Astrocyte (in vitro differentiated cells and primary cell): ENCODE results near the gene PRIM2. TPM values are rescaled to one million over a fixed set of nuclear protein-coding genes. Genes with fewer than 3 reads are reported as not detected.
"Not testable (repeated sequence)": the region's sequence is repeated elsewhere in the genome, so short reads cannot be mapped to it uniquely, and the experiment has no call there.

Experiments
- DNase-seq: peaks from one replicate; pipeline ENCODE4 v3.0.0-alpha.2; 2010; ENCODE audit warnings: low read depth
- FAIRE-seq: peaks from 2 replicates; lab custom pipeline; 2011; peaks lifted over from hg19 to GRCh38; lab: Jason Lieb, UNC
- H2AFZ ChIP-seq: 2 replicates; pipeline ENCODE4 v1.6.0; 2012; ENCODE audit warnings: low read depth, low read length, inconsistent platforms
- H3K27ac ChIP-seq: 2 replicates; pipeline ENCODE4 v1.5.1; 2011; ENCODE audit warnings: low read depth, low read length, inconsistent platforms
- H3K27me3 ChIP-seq: 2 replicates; pipeline ENCODE4 v1.6.0; 2011; ENCODE audit warnings: low read length, inconsistent platforms; ENCODE audit not compliant: insufficient read depth
- H3K36me3 ChIP-seq: 2 replicates; pipeline ENCODE4 v1.5.1; 2011; ENCODE audit warnings: low read length, inconsistent platforms; ENCODE audit not compliant: insufficient read depth
- H3K4me1 ChIP-seq: 2 replicates; pipeline ENCODE4 v1.5.1; 2011; ENCODE audit warnings: low read length, inconsistent platforms; ENCODE audit not compliant: insufficient read depth
- H3K4me2 ChIP-seq: 2 replicates; pipeline ENCODE4 v1.6.0; 2012; ENCODE audit warnings: low read length, inconsistent platforms
- H3K4me3 ChIP-seq: 2 replicates; pipeline ENCODE4 v1.5.1; 2011; ENCODE audit warnings: low read depth, mild to moderate bottlenecking, low read length, inconsistent platforms; ENCODE audit not compliant: insufficient read depth
- H3K79me2 ChIP-seq: 2 replicates; pipeline ENCODE4 v1.6.0; 2012; ENCODE audit warnings: mild to moderate bottlenecking, low read length, inconsistent platforms; ENCODE audit not compliant: insufficient read depth
- H3K9ac ChIP-seq: 2 replicates; pipeline ENCODE4 v1.6.0; 2012; ENCODE audit warnings: mild to moderate bottlenecking, low read length, inconsistent platforms
- H3K9me3 ChIP-seq: 2 replicates; pipeline ENCODE4 v1.5.1; 2012; ENCODE audit warnings: low read depth, mild to moderate bottlenecking, low read length, inconsistent platforms; ENCODE audit not compliant: insufficient read depth
- H4K20me1 ChIP-seq: 2 replicates; pipeline ENCODE4 v1.6.0; 2012; ENCODE audit warnings: low read length, inconsistent platforms; ENCODE audit not compliant: insufficient read depth
- H3K27ac Mint-ChIP-seq: one replicate; pipeline ENCODE4 v1.8.0; 2021; ENCODE audit warnings: mild to moderate bottlenecking, mixed read lengths; ENCODE audit not compliant: unreplicated experiment
- H3K27me3 Mint-ChIP-seq: one replicate; pipeline ENCODE4 v1.8.0; 2021; ENCODE audit warnings: low read depth, mixed read lengths; ENCODE audit not compliant: unreplicated experiment
- H3K36me3 Mint-ChIP-seq: one replicate; pipeline ENCODE4 v1.8.0; 2021; ENCODE audit warnings: low read depth, mixed read lengths; ENCODE audit not compliant: unreplicated experiment
- H3K4me1 Mint-ChIP-seq: one replicate; pipeline ENCODE4 v1.8.0; 2021; ENCODE audit warnings: low read depth, mixed read lengths; ENCODE audit not compliant: unreplicated experiment
- H3K4me3 Mint-ChIP-seq: one replicate; pipeline ENCODE4 v1.8.0; 2021; ENCODE audit warnings: mild to moderate bottlenecking, moderate library complexity, mixed read lengths; ENCODE audit not compliant: unreplicated experiment
- H3K9me3 Mint-ChIP-seq: one replicate; pipeline ENCODE4 v1.8.0; 2021; ENCODE audit warnings: mild to moderate bottlenecking, mixed read lengths; ENCODE audit not compliant: unreplicated experiment
- CTCF ChIP-seq: IDR thresholded peaks from 2 replicates; pipeline ENCODE4 v1.5.1; 2011; ENCODE audit warnings: low read depth, mild to moderate bottlenecking, inconsistent platforms, low read length, moderate library complexity; ENCODE audit not compliant: insufficient read depth
- EZH2 ChIP-seq: IDR thresholded peaks from 2 replicates; pipeline ENCODE4 v1.6.1; 2012; ENCODE audit warnings: mild to moderate bottlenecking, low read length, inconsistent platforms; ENCODE audit not compliant: insufficient read depth
- total RNA-seq: library from RNA; stranded (reverse); gene quantifications from 2 replicates; pipeline ENCODE4 v1.2.1, GENCODE V29; 2021

The PRIM2 gene
- total RNA-seq, 1 donor from 2014 or later, result 11.9 TPM

- Mint-ChIP-seq H3K36me3 (no peaks in the 10 kb centered on the region), H3K9me3 (peaks cover 4% of the 10 kb centered on the region), H3K27me3 (peaks cover 2% of the 10 kb centered on the region), H3K4me3 (no peak overlapping the region), H3K27ac (no peak overlapping the region), H3K4me1 (peaks cover 3% of the 10 kb centered on the region)
- TF ChIP-seq EZH2, result no peak
- H3K36me3 ChIP-seq, result no peaks in the 10 kb centered on the region
- no peaks in the 10 kb centered on the region for H4K20me1 ChIP-seq
- H2AFZ ChIP-seq, result no peak overlapping the region
- DNase-seq (no peak), FAIRE-seq (no peak)
- H3K9ac ChIP-seq, result no peak overlapping the region
- H3K4me1 ChIP-seq, result peaks cover 3% of the 10 kb centered on the region
- H3K27me3 ChIP-seq, result no peaks in the 10 kb centered on the region
- peaks cover 2% of the 10 kb centered on the region for H3K9me3 ChIP-seq
- H3K27ac ChIP-seq, result no peak overlapping the region
- no peak overlapping the region for H3K4me3 ChIP-seq
- H3K4me2 ChIP-seq, result no peak overlapping the region
- H3K79me2 ChIP-seq, result no peaks in the 10 kb centered on the region
These were observed 11.2 kb upstream of the PRIM2 start for GRCh38 chr6:57306273-57306672.

- Mint-ChIP-seq H3K9me3 (peaks cover 4% of the 10 kb centered on the region), H3K36me3 (no peaks in the 10 kb centered on the region), H3K27me3 (peaks cover 2% of the 10 kb centered on the region), H3K4me3 (no peak overlapping the region), H3K4me1 (peaks cover 3% of the 10 kb centered on the region), H3K27ac (no peak overlapping the region)
- no peak overlapping the region for H3K4me2 ChIP-seq
- H3K9ac ChIP-seq, result no peak overlapping the region
- no peaks in the 10 kb centered on the region for H3K79me2 ChIP-seq
- H3K9me3 ChIP-seq, result peaks cover 2% of the 10 kb centered on the region
- no peak overlapping the region for H2AFZ ChIP-seq
- DNase-seq (peak; percentile 34), FAIRE-seq (no peak)
- TF ChIP-seq CTCF (no peak), EZH2 (no peak)
- H4K20me1 ChIP-seq, result no peaks in the 10 kb centered on the region
- peaks cover 5% of the 10 kb centered on the region for H3K4me1 ChIP-seq
- H3K36me3 ChIP-seq, result no peaks in the 10 kb centered on the region
- H3K4me3 ChIP-seq, result no peak overlapping the region
- H3K27ac ChIP-seq, result no peak overlapping the region
- no peaks in the 10 kb centered on the region for H3K27me3 ChIP-seq
These were observed 9.6 kb upstream of the PRIM2 start for GRCh38 chr6:57307850-57308249.

DNA sequence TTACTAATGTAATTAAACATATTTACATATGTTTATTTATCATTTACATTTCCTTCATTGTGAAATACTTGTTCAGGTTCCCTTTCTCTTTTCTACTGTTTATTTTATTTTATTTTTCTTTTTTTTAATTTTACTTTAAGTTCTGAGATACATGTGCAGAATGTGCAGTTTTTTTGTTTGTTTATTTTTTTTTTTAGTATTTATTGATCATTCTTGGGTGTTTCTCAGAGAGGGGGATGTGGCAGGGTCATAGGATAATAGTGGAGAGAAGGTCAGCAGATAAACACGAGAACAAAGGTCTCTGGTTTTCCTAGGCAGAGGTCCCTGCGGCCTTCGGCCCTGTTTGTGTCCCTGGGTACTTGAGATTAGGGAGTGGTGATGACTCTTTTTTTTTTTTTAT lies 8.7 kb upstream of the PRIM2 start:
- not testable (repeated sequence) for H3K9me3 Mint-ChIP-seq, DNase-seq, H3K27me3 ChIP-seq, H3K36me3 Mint-ChIP-seq, H3K27ac ChIP-seq, H3K9me3 ChIP-seq, H4K20me1 ChIP-seq, H3K4me3 ChIP-seq, H3K36me3 ChIP-seq, H3K27me3 Mint-ChIP-seq, H3K4me3 Mint-ChIP-seq, FAIRE-seq, H3K79me2 ChIP-seq, H3K27ac Mint-ChIP-seq, H2AFZ ChIP-seq, H3K4me2 ChIP-seq, H3K9ac ChIP-seq
- H3K4me1 ChIP-seq, result peaks cover 14% of the 10 kb centered on the region
- H3K4me1 Mint-ChIP-seq, result peaks cover 11% of the 10 kb centered on the region

DNA sequence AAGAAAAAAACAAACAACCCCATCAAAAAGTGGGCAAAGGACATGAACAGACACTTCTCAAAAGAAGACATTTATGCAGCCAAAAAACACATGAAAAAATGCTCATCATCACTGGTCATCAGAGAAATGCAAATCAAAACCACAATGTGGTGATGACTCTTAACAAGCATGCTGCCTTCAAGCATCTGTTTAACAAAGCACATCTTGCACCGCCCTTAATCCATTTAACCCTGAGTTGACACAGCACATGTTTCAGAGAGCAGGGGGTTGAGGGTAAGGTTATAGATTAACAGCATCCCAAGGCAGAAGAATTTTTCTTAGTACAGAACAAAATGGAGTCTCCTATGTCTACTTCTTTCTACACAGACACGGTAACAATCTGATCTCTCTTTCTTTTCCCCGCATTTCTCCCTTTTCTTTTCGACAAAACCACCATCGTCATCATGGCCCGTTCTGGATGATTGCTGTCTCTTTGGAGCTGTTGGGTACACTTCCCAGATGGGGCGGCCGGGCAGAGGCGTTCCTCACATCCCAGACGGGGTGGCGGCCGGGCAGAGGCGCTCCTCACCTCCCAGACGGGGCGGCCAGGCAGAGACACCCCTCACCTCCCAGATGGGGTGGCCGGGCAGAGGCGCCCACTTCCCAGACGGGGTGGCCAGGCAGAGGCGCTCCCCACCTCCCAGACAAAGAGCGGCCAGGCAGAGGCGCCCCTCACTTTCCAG lies 7.2 kb upstream of the PRIM2 start:
- not testable (repeated sequence) for FAIRE-seq

More for the DNA sequence above, 7.2 kb upstream of the PRIM2 start:
- Mint-ChIP-seq H3K4me1 (peaks cover 26% of the 10 kb centered on the region), H3K27ac (peak overlapping the region; percentile 91), H3K4me3 (peak overlapping the region; percentile 71)
- H3K27me3 Mint-ChIP-seq, H3K9ac ChIP-seq, H3K9me3 Mint-ChIP-seq, H3K36me3 Mint-ChIP-seq, H3K9me3 ChIP-seq, H2AFZ ChIP-seq, H4K20me1 ChIP-seq, H3K79me2 ChIP-seq, H3K4me2 ChIP-seq, H3K27me3 ChIP-seq, H3K36me3 ChIP-seq, H3K4me3 ChIP-seq: not testable (repeated sequence)
- DNase-seq, result peak; percentile 86
- Histone ChIP-seq H3K27ac (peak overlapping the region; percentile 27), H3K4me1 (peaks cover 25% of the 10 kb centered on the region)
